ENCODE results near the gene KYNU.

DNA sequence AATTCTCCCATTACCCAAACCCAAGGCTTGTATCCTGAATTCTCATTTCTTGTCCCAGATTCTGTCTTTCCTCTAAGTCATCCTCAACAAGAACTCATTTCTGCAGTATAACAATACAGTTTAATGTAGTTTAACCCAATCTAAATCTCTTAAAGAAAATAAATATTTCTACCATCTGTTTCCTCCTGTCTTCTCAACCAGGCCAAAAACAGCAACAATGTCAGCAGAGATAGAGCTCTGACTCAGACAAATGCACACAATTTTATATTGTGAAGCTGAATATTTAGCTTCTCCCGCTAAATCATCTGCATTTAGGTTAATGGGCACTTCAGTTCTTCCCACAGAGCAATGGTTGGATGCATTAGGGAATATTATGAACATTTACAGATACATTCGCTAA is 35.7 kb upstream of the KYNU start:
- TF ChIP-seq, protein P1, sequence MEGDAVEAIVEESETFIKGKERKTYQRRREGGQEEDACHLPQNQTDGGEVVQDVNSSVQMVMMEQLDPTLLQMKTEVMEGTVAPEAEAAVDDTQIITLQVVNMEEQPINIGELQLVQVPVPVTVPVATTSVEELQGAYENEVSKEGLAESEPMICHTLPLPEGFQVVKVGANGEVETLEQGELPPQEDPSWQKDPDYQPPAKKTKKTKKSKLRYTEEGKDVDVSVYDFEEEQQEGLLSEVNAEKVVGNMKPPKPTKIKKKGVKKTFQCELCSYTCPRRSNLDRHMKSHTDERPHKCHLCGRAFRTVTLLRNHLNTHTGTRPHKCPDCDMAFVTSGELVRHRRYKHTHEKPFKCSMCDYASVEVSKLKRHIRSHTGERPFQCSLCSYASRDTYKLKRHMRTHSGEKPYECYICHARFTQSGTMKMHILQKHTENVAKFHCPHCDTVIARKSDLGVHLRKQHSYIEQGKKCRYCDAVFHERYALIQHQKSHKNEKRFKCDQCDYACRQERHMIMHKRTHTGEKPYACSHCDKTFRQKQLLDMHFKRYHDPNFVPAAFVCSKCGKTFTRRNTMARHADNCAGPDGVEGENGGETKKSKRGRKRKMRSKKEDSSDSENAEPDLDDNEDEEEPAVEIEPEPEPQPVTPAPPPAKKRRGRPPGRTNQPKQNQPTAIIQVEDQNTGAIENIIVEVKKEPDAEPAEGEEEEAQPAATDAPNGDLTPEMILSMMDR (IDR thresholded peaks at IDR 0.05) = no peak
- TF ChIP-seq POLR2A (IDR thresholded peaks at IDR 0.05) = no peak
